ENCODE results near the gene GAB4.
"Not testable (repeated sequence)": the region's sequence is repeated elsewhere in the genome, so short reads cannot be mapped to it uniquely, and the experiment has no call there.

DNA sequence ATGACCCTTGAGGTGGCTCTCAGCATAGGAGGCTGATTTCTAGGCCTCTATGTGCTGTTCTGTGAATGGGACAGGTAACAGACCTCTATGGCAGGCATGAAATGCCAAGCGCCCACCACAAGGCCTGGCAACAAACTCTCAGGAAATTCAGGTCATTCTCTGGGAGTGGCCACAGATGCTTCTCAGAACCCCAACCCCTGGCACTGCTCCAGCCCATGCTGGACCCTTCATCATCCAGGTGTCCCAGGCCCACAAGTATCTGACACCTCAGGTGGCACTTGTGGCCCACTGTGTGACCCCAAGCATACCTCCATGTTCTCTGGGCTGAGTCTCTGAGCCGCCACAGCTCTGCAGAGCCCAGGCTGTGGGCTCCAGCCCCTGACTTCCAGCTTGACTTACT, 24.3 kb upstream of the GAB4 start:
- TF ChIP-seq, protein P1, sequence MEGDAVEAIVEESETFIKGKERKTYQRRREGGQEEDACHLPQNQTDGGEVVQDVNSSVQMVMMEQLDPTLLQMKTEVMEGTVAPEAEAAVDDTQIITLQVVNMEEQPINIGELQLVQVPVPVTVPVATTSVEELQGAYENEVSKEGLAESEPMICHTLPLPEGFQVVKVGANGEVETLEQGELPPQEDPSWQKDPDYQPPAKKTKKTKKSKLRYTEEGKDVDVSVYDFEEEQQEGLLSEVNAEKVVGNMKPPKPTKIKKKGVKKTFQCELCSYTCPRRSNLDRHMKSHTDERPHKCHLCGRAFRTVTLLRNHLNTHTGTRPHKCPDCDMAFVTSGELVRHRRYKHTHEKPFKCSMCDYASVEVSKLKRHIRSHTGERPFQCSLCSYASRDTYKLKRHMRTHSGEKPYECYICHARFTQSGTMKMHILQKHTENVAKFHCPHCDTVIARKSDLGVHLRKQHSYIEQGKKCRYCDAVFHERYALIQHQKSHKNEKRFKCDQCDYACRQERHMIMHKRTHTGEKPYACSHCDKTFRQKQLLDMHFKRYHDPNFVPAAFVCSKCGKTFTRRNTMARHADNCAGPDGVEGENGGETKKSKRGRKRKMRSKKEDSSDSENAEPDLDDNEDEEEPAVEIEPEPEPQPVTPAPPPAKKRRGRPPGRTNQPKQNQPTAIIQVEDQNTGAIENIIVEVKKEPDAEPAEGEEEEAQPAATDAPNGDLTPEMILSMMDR (tag by site-specific recombination; IDR thresholded peaks at IDR 0.05), result not testable (repeated sequence)
- TF ChIP-seq ZNF223 (tag by site-specific recombination; IDR thresholded peaks at IDR 0.05); KLF9 (tag by site-specific recombination; IDR thresholded peaks at IDR 0.05; ENCODE audit: low read depth); ZNF488 (tag by site-specific recombination; IDR thresholded peaks at IDR 0.05); KLF16 (tag by site-specific recombination; IDR thresholded peaks at IDR 0.05); PRDM10 (tag by site-specific recombination; IDR thresholded peaks at IDR 0.05); ZNF544 (tag by site-specific recombination; IDR thresholded peaks at IDR 0.05); ZNF350 (tag by site-specific recombination; IDR thresholded peaks at IDR 0.05); TCF7L2 (IDR thresholded peaks at IDR 0.05; ENCODE audit: borderline replicate concordance, low read depth, low read length); ZNF146 (tag by site-specific recombination; IDR thresholded peaks at IDR 0.05): not testable (repeated sequence)
- TF ChIP-seq, protein P2, sequence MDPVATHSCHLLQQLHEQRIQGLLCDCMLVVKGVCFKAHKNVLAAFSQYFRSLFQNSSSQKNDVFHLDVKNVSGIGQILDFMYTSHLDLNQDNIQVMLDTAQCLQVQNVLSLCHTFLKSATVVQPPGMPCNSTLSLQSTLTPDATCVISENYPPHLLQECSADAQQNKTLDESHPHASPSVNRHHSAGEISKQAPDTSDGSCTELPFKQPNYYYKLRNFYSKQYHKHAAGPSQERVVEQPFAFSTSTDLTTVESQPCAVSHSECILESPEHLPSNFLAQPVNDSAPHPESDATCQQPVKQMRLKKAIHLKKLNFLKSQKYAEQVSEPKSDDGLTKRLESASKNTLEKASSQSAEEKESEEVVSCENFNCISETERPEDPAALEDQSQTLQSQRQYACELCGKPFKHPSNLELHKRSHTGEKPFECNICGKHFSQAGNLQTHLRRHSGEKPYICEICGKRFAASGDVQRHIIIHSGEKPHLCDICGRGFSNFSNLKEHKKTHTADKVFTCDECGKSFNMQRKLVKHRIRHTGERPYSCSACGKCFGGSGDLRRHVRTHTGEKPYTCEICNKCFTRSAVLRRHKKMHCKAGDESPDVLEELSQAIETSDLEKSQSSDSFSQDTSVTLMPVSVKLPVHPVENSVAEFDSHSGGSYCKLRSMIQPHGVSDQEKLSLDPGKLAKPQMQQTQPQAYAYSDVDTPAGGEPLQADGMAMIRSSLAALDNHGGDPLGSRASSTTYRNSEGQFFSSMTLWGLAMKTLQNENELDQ (tag by site-specific recombination; IDR thresholded peaks at IDR 0.05; ENCODE audit: low read depth), result not testable (repeated sequence)
